GM12878 (cell line): Measurements from ENCODE around the gene HLA-A.

ENCODE experiments used
- BRCA1 ChIP-seq: IDR thresholded peaks from 2 replicates; pipeline ENCODE4 v1.6.1; 2011; ENCODE audit warnings: low read depth, low read length, improper control_type of control experiment
- CTCF ChIP-seq, 3 experiments: IDR thresholded peaks in 2 of 3; conservative IDR thresholded peaks in 1 of 3; 2 replicates each; pipeline ENCODE4 v1.5.1; 2011; ENCODE audit warnings: low read depth in 3 of 3, low read length in 3 of 3, mild to moderate bottlenecking in 3 of 3, control low read depth in 2 of 3, moderate library complexity in 2 of 3, inconsistent platforms in 1 of 3, mixed read lengths in 1 of 3; ENCODE audit not compliant: control insufficient read depth in 2 of 3, insufficient read depth in 1 of 3; ENCODE audit errors: extremely low read depth in 1 of 3
- ESRRA ChIP-seq: IDR thresholded peaks from 2 replicates; pipeline ENCODE4 v1.6.1; 2012; ENCODE audit warnings: mild to moderate bottlenecking, low read length, improper control_type of control experiment
- ZNF687 ChIP-seq: fragments of 450-650 bp; IDR thresholded peaks from 2 replicates; pipeline ENCODE4 v1.6.1; 2017; ENCODE audit warnings: mild to moderate bottlenecking, moderate library complexity
- TF ChIP-seq, protein P1 (sequence below): IDR thresholded peaks from 2 replicates; pipeline ENCODE4 v1.6.1; 2012; ENCODE audit warnings: low read length, inconsistent platforms

DNA sequence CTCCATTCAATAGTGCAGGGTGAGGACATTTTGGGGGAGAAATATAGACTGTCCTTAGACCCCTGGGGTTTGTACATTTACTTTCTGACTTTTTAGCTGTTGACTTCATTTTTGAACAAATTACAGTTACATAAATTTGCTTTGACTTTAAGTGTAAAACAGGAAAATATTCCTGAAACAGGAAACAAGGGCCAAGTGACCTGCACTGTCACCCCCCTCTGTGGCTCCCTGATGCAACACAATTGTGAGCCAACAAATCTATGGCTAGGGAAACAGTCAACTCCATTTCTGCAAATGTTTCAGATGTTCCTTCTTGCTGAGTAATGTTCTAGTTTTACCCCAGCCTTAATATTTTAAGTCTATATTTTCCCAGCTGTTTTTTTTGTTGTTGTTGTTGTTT lies 39.8 kb downstream of the HLA-A start:
- TF ChIP-seq ZNF687 (no peak), CTCF (IDR thresholded peaks at IDR 0.05 in 2 of 3, conservative IDR thresholded peaks at IDR 0.05 in 1 of 3; ENCODE audit: control insufficient read depth in 2 of 3, extremely low read depth in 1 of 3, insufficient read depth in 1 of 3, low read depth in 3 of 3, low read length in 3 of 3) (no peak), ESRRA (no peak), BRCA1 (no peak)
- TF ChIP-seq, protein P1, sequence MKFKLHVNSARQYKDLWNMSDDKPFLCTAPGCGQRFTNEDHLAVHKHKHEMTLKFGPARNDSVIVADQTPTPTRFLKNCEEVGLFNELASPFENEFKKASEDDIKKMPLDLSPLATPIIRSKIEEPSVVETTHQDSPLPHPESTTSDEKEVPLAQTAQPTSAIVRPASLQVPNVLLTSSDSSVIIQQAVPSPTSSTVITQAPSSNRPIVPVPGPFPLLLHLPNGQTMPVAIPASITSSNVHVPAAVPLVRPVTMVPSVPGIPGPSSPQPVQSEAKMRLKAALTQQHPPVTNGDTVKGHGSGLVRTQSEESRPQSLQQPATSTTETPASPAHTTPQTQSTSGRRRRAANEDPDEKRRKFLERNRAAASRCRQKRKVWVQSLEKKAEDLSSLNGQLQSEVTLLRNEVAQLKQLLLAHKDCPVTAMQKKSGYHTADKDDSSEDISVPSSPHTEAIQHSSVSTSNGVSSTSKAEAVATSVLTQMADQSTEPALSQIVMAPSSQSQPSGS, result no peak
